ENCODE data around the gene LYRM4. TPM values are rescaled to one million over a fixed set of nuclear protein-coding genes. Genes with fewer than 3 reads are reported as not detected.

LYRM4 gene
- total RNA-seq, 1 donor from 2014 or later: 22.4 TPM

DNA sequence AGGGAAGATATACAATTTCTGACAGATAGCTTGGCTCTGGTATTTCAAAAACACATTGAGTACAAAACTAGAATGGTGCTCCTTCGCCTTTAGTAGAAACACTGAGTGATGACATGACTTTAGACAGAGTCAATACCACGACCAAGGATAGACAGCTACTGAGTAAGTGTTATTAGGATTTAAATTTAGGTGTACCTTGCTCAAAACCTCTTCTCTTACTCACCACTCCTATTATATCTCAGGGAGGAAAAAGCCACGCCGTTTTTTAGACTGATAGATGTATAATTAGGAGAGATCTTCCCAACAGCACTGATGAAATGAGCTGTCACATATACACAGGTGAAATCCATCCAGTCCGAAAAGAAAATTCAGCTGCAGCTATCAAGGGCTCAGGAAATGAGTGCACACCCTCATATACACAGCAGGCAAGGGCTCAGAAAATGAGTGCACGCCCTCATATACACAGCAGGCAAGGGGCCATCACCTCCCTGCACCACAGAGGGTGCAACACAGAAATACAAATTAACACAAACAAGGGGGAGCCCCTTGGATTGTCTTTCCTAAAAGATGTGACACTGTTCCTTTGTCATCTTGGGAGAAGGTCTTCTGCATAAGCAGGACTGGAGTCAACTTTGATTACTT, 53.7 kb downstream of the LYRM4 start:
- Histone ChIP-seq H3K4me1 (peaks cover 26% of the 10 kb centered on the region), H3K36me3 (no peaks in the 10 kb centered on the region), H3K27ac (no peak overlapping the region), H3K27me3 (ENCODE audit: low read depth) (no peaks in the 10 kb centered on the region), H3K9me3 (no peaks in the 10 kb centered on the region), H3K4me3 (no peak overlapping the region)
- no peak for TF ChIP-seq CTCF (IDR thresholded peaks at IDR 0.05)
- intact Hi-C loops (cut with DNase I): no loop called here
- ATAC-seq: no peak
- no peak for DNase-seq

- Histone ChIP-seq H3K4me1 (peaks cover 26% of the 10 kb centered on the region), H3K36me3 (no peaks in the 10 kb centered on the region), H3K9me3 (no peaks in the 10 kb centered on the region), H3K4me3 (no peak overlapping the region), H3K27ac (peak overlapping the region; percentile 42), H3K27me3 (ENCODE audit: low read depth) (no peaks in the 10 kb centered on the region)
- intact Hi-C loops (cut with DNase I): no loop called here
- ATAC-seq: peak; percentile 80 to 96
- no peak for TF ChIP-seq CTCF (IDR thresholded peaks at IDR 0.05)
- DNase-seq: no peak
Measured at GRCh38 chr6:5205877-5206850, 54.6 kb downstream of the LYRM4 start.

DNA sequence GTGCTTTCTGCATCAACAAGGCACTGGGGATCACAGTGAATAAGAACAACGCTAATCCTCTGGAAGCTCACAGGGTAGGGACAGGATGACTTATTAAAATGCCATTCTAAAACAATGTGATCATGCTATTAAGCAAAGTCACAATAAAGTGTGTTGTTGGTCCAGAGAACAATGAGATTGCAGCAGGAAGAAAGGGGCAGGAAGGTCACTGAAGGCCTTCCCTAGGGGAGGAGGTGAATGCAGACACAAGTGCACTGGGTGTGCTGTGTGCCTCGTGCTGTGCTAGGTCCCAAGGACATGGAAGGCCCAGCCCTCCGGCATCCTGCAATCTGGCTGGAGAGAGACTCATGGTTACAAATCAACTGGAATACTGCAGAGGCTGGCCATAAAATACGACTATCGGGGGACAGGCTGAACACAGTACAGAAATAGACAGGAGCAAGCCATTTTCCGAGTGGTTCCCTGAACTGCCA, 55.7 kb downstream of the LYRM4 start:
- no peaks in the 10 kb centered on the region for H3K27me3 ChIP-seq (ENCODE audit: low read depth)
- ATAC-seq: no peak
- H3K36me3 ChIP-seq: no peaks in the 10 kb centered on the region
- intact Hi-C loops (cut with DNase I): no loop called here
- TF ChIP-seq CTCF (IDR thresholded peaks at IDR 0.05): no peak
- no peak overlapping the region for H3K4me3 ChIP-seq
- H3K4me1 ChIP-seq: peaks cover 26% of the 10 kb centered on the region
- peak overlapping the region; percentile 42 for H3K27ac ChIP-seq
- no peak for DNase-seq
- H3K9me3 ChIP-seq: no peaks in the 10 kb centered on the region

GRCh38 chr6:5204376-5204775, 56.4 kb downstream of the LYRM4 start:
- Histone ChIP-seq H3K9me3 (no peaks in the 10 kb centered on the region), H3K27me3 (ENCODE audit: low read depth) (no peaks in the 10 kb centered on the region), H3K4me1 (peaks cover 26% of the 10 kb centered on the region), H3K27ac (no peak overlapping the region), H3K36me3 (no peaks in the 10 kb centered on the region), H3K4me3 (no peak overlapping the region)
- no peak for TF ChIP-seq CTCF (IDR thresholded peaks at IDR 0.05)
- intact Hi-C loops (cut with DNase I): no loop called here
- no peak for DNase-seq
- no peak for ATAC-seq

DNA sequence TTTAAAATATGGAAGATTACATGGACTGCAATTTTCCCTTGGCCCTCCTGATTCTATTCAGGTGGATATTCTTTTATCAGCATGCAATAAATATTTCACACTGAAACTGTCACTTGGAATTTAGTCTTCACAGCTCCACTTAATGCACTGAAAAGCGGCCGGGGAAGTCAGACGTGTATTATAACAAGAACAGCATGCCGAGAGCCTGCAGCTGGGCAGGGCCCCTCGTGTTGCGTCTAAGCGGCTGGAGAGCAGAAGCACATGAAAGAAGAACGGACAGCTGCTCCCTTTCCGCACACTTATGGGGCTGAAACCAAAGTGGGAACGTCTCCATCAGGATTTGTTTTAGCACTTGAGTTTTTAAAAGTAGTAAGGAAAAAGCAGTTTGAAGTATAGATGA, 57.2 kb downstream of the LYRM4 start:
- H3K27me3 ChIP-seq (ENCODE audit: low read depth): no peaks in the 10 kb centered on the region
- H3K36me3 ChIP-seq: no peaks in the 10 kb centered on the region
- peaks cover 26% of the 10 kb centered on the region for H3K4me1 ChIP-seq
- H3K4me3 ChIP-seq: no peak overlapping the region
- no peak for TF ChIP-seq CTCF (IDR thresholded peaks at IDR 0.05)
- DNase-seq (no peak), ATAC-seq (no peak)
- H3K9me3 ChIP-seq: no peaks in the 10 kb centered on the region
- intact Hi-C loops (cut with DNase I): no loop called here
- no peak overlapping the region for H3K27ac ChIP-seq
